Smooth muscle cell of the coronary artery (primary cell): ENCODE data around the gene VDR. TPM values are rescaled to one million over a fixed set of nuclear protein-coding genes. Genes with fewer than 3 reads are reported as not detected.

Source experiments
- total RNA-seq: library from RNA; depleted of rRNA; stranded (reverse); fragments of >200 nt; gene quantifications from 2 replicates; pipeline ENCODE4 v1.2.3, GENCODE V29; 2014; ENCODE audit warnings: low replicate concordance

The VDR gene
- total RNA-seq = 4.2 and 15.8 TPM in 2 replicates

GRCh38 chr12:47904713-47905709 is at the start of gene VDR:
TSS of gene VDR (minus strand) at chr12:47904994. CDS start at chr12:47879113, 25,881 bp downstream.

GRCh38 chr12:47819896-47820630 is 84.7 kb downstream of the VDR start, which contains the start of gene HDAC7:
TSS of gene HDAC7 (minus strand) at chr12:47819903. CDS start at chr12:47819785, 118 bp downstream.

Other genes with a start within 250 kb of the VDR start
- gene RPAP3, start 199.0 kb downstream of the VDR start, total RNA-seq = 3.7 and 11.4 TPM in 2 replicates
- 0.15 TPM in 1 of 2 replicates, not detected in the other for gene ENDOU, start 179.5 kb downstream of the VDR start, total RNA-seq
- gene RAPGEF3, start 146.1 kb downstream of the VDR start, total RNA-seq = 3.3 and 4.1 TPM in 2 replicates
- gene SLC48A1, start 131.8 kb downstream of the VDR start, total RNA-seq = 9.5 and 10.8 TPM in 2 replicates
- 19.9 and 30.4 TPM in 2 replicates for gene HDAC7, start 85.1 kb downstream of the VDR start, total RNA-seq
- 38.6 and 110 TPM in 2 replicates for gene TMEM106C, start 58.6 kb upstream of the VDR start, total RNA-seq
- gene COL2A1, start 99.5 kb upstream of the VDR start, total RNA-seq = not detected in 2 replicates
- 2.8 and 10.2 TPM in 2 replicates for gene SENP1, start 201.1 kb upstream of the VDR start, total RNA-seq
- gene PFKM, start 214.4 kb upstream of the VDR start, total RNA-seq = 67.6 and 88.8 TPM in 2 replicates